Measurements from ENCODE around the gene LPIN2. TPM values are rescaled to one million over a fixed set of nuclear protein-coding genes. Genes with fewer than 3 reads are reported as not detected.
A peak's percentile ranks its signal among the peaks of the same experiment; 100 is the strongest.
"Not testable (repeated sequence)": the region's sequence is repeated elsewhere in the genome, so short reads cannot be mapped to it uniquely, and the experiment has no call there.

LPIN2 gene
- total RNA-seq, 1 donor from 2014 or later, result 16.5 TPM

- no peak for DNase-seq (ENCODE audit: low read depth)
- TF ChIP-seq CTCF (IDR thresholded peaks at IDR 0.05; ENCODE audit: insufficient read depth, low read depth, low read length) (no peak), EZH2 (IDR thresholded peaks at IDR 0.05; ENCODE audit: insufficient read depth, low read length) (no peak)
- Histone ChIP-seq H3K4me2 (ENCODE audit: low read length) (no peak overlapping the region), H2AFZ (ENCODE audit: low read depth, low read length) (peak overlapping the region; percentile 26), H3K79me2 (ENCODE audit: insufficient read depth, low read length) (no peaks in the 10 kb centered on the region), H3K9ac (ENCODE audit: low read length) (no peak overlapping the region), H3K4me1 (ENCODE audit: insufficient read depth, low read length) (no peaks in the 10 kb centered on the region), H4K20me1 (ENCODE audit: insufficient read depth, low read length) (no peaks in the 10 kb centered on the region), H3K27me3 (ENCODE audit: insufficient read depth, low read length) (no peaks in the 10 kb centered on the region), H3K27ac (ENCODE audit: low read depth, low read length) (no peak overlapping the region), H3K9me3 (ENCODE audit: insufficient read depth, low read depth, low read length) (no peaks in the 10 kb centered on the region), H3K36me3 (ENCODE audit: insufficient read depth, low read length) (no peaks in the 10 kb centered on the region), H3K4me3 (ENCODE audit: insufficient read depth, low read depth, low read length) (no peak overlapping the region)
- Mint-ChIP-seq H3K27ac (ENCODE audit: unreplicated experiment) (no peak overlapping the region), H3K4me3 (ENCODE audit: unreplicated experiment) (no peak overlapping the region), H3K36me3 (ENCODE audit: low read depth, unreplicated experiment) (no peaks in the 10 kb centered on the region), H3K4me1 (ENCODE audit: low read depth, unreplicated experiment) (peaks cover 10% of the 10 kb centered on the region), H3K9me3 (ENCODE audit: unreplicated experiment) (no peaks in the 10 kb centered on the region), H3K27me3 (ENCODE audit: low read depth, unreplicated experiment) (peaks cover 9% of the 10 kb centered on the region)
- FAIRE-seq, result no peak
Measured at GRCh38 chr18:3027370-3027891, 14.5 kb upstream of the LPIN2 start.

- no peak overlapping the region for H3K9ac ChIP-seq (ENCODE audit: low read length)
- no peak overlapping the region for H3K27ac ChIP-seq (ENCODE audit: low read depth, low read length)
- H3K4me3 ChIP-seq (ENCODE audit: insufficient read depth, low read depth, low read length), result no peak overlapping the region
- Mint-ChIP-seq H3K9me3 (ENCODE audit: unreplicated experiment) (no peaks in the 10 kb centered on the region), H3K27me3 (ENCODE audit: low read depth, unreplicated experiment) (peaks cover 5% of the 10 kb centered on the region), H3K4me1 (ENCODE audit: low read depth, unreplicated experiment) (peaks cover 10% of the 10 kb centered on the region), H3K4me3 (ENCODE audit: unreplicated experiment) (no peak overlapping the region), H3K36me3 (ENCODE audit: low read depth, unreplicated experiment) (no peaks in the 10 kb centered on the region), H3K27ac (ENCODE audit: unreplicated experiment) (no peak overlapping the region)
- no peak overlapping the region for H2AFZ ChIP-seq (ENCODE audit: low read depth, low read length)
- H3K9me3 ChIP-seq (ENCODE audit: insufficient read depth, low read depth, low read length), result no peaks in the 10 kb centered on the region
- no peak for DNase-seq (ENCODE audit: low read depth)
- H3K4me2 ChIP-seq (ENCODE audit: low read length), result no peak overlapping the region
- no peaks in the 10 kb centered on the region for H3K27me3 ChIP-seq (ENCODE audit: insufficient read depth, low read length)
- no peaks in the 10 kb centered on the region for H4K20me1 ChIP-seq (ENCODE audit: insufficient read depth, low read length)
- no peak for FAIRE-seq
- H3K4me1 ChIP-seq (ENCODE audit: insufficient read depth, low read length), result no peaks in the 10 kb centered on the region
- TF ChIP-seq CTCF (IDR thresholded peaks at IDR 0.05; ENCODE audit: insufficient read depth, low read depth, low read length), result no peak
- TF ChIP-seq EZH2 (IDR thresholded peaks at IDR 0.05; ENCODE audit: insufficient read depth, low read length), result no peak
- H3K79me2 ChIP-seq (ENCODE audit: insufficient read depth, low read length), result no peaks in the 10 kb centered on the region
- no peaks in the 10 kb centered on the region for H3K36me3 ChIP-seq (ENCODE audit: insufficient read depth, low read length)
Measured at GRCh38 chr18:3025544-3025943, 12.6 kb upstream of the LPIN2 start.

GRCh38 chr18:3023603-3024002, 10.7 kb upstream of the LPIN2 start:
- H4K20me1 ChIP-seq (ENCODE audit: insufficient read depth, low read length); H3K36me3 ChIP-seq (ENCODE audit: insufficient read depth, low read length); H3K9ac ChIP-seq (ENCODE audit: low read length); H3K27ac Mint-ChIP-seq (ENCODE audit: unreplicated experiment); H3K4me1 Mint-ChIP-seq (ENCODE audit: low read depth, unreplicated experiment); H3K4me3 ChIP-seq (ENCODE audit: insufficient read depth, low read depth, low read length); H3K4me3 Mint-ChIP-seq (ENCODE audit: unreplicated experiment); H3K27ac ChIP-seq (ENCODE audit: low read depth, low read length); FAIRE-seq; H3K4me1 ChIP-seq (ENCODE audit: insufficient read depth, low read length); H2AFZ ChIP-seq (ENCODE audit: low read depth, low read length); H3K27me3 ChIP-seq (ENCODE audit: insufficient read depth, low read length); H3K9me3 ChIP-seq (ENCODE audit: insufficient read depth, low read depth, low read length); H3K9me3 Mint-ChIP-seq (ENCODE audit: unreplicated experiment); H3K4me2 ChIP-seq (ENCODE audit: low read length); H3K27me3 Mint-ChIP-seq (ENCODE audit: low read depth, unreplicated experiment); DNase-seq (ENCODE audit: low read depth); H3K79me2 ChIP-seq (ENCODE audit: insufficient read depth, low read length); H3K36me3 Mint-ChIP-seq (ENCODE audit: low read depth, unreplicated experiment): not testable (repeated sequence)
